Glutamatergic neuron (in vitro differentiated cells): ENCODE results near the gene MTAP. TPM values are rescaled to one million over a fixed set of nuclear protein-coding genes. Genes with fewer than 3 reads are reported as not detected.

Experiments
- DNase-seq: peaks from one replicate; pipeline ENCODE4 v3.0.0; 2022
- H3K27ac Mint-ChIP-seq: one replicate; pipeline ENCODE4 v1.8.0; 2020; ENCODE audit warnings: mild to moderate bottlenecking, mixed read lengths, inconsistent platforms; ENCODE audit not compliant: unreplicated experiment
- H3K27me3 Mint-ChIP-seq: one replicate; pipeline ENCODE4 v1.8.0; 2020; ENCODE audit warnings: mild to moderate bottlenecking, moderate library complexity, mixed read lengths, inconsistent platforms; ENCODE audit not compliant: unreplicated experiment
- H3K36me3 Mint-ChIP-seq: one replicate; pipeline ENCODE4 v1.8.0; 2020; ENCODE audit warnings: mild to moderate bottlenecking, mixed read lengths, inconsistent platforms; ENCODE audit not compliant: unreplicated experiment
- H3K4me1 Mint-ChIP-seq: one replicate; pipeline ENCODE4 v1.8.0; 2020; ENCODE audit warnings: mild to moderate bottlenecking, low read depth, mixed read lengths, inconsistent platforms; ENCODE audit not compliant: unreplicated experiment
- H3K4me3 Mint-ChIP-seq: one replicate; pipeline ENCODE4 v1.8.0; 2020; ENCODE audit warnings: mild to moderate bottlenecking, mixed read lengths, inconsistent platforms; ENCODE audit not compliant: unreplicated experiment
- H3K9me3 Mint-ChIP-seq: one replicate; pipeline ENCODE4 v1.8.0; 2020; ENCODE audit warnings: mild to moderate bottlenecking, moderate library complexity, mixed read lengths, inconsistent platforms; ENCODE audit not compliant: unreplicated experiment
- CTCF ChIP-seq: fragments of 200-600 bp; sonication (generic); IDR thresholded peaks from one replicate; pipeline ENCODE4 v1.5.0; 2021; ENCODE audit not compliant: partially characterized antibody, unreplicated experiment
- total RNA-seq: library from RNA; stranded (reverse); fragmentation: NEBNext Ultra II Directional; extraction: Animal tissue kit (Norgen Biotek cat#: 25700); gene quantifications from one replicate; pipeline ENCODE4 v1.2.1, GENCODE V29; 2021; ENCODE audit not compliant: unreplicated experiment

MTAP gene
- total RNA-seq, 1 donor from 2014 or later = 48.1 TPM

GRCh38 chr9:21931428-21931827 is 129.0 kb downstream of the MTAP start:
- Mint-ChIP-seq H3K27ac (no peak overlapping the region), H3K36me3 (no peaks in the 10 kb centered on the region), H3K27me3 (no peaks in the 10 kb centered on the region), H3K9me3 (no peaks in the 10 kb centered on the region), H3K4me1 (no peaks in the 10 kb centered on the region), H3K4me3 (no peak overlapping the region)
- no peak for DNase-seq
- no peak for TF ChIP-seq CTCF

DNA sequence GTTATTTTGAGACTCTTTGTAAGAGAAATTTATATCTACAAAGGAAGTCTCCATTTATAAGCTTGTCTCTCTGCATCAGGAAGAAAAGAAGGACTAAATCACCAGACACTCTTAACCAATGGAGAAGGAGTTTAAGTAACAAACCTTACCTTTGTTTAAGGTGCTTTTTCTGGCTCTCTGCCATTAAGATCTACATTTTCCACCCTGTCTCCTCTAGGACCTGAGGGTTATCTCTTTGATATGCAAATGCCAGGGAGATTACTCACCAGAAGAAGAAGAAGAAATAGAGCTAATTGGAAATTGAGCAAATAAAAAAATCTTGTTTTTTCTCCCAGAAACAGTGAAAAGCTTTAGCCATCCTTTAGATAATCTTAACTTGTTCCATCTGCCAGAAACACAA is 130.8 kb downstream of the MTAP start:
- DNase-seq = no peak
- no peak for TF ChIP-seq CTCF
- Mint-ChIP-seq H3K4me1 (no peaks in the 10 kb centered on the region), H3K27ac (no peak overlapping the region), H3K36me3 (no peaks in the 10 kb centered on the region), H3K4me3 (no peak overlapping the region), H3K9me3 (no peaks in the 10 kb centered on the region), H3K27me3 (no peaks in the 10 kb centered on the region)

DNA sequence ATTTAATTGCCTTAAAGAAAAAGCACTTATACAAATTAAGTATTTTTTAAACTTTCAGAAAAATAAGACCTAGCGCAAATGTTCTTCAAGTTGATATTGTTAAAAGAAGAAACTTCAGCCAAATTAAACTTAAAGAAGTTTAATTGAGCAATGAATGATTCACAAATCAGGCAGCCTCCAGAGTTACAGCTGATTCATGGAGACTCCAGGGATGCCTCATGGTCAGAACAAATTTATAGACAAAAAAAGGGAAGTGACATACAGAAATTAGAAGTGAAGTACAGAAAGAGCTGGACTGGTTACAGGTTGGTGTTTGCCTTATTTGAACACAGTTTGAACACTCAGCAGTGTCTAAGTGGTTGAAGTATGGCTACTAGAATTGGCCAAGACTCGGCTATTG is 131.4 kb downstream of the MTAP start:
- Mint-ChIP-seq H3K4me3 (no peak overlapping the region), H3K27me3 (no peaks in the 10 kb centered on the region), H3K27ac (no peak overlapping the region), H3K36me3 (no peaks in the 10 kb centered on the region), H3K4me1 (no peaks in the 10 kb centered on the region), H3K9me3 (no peaks in the 10 kb centered on the region)
- DNase-seq = no peak
- no peak for TF ChIP-seq CTCF

DNA sequence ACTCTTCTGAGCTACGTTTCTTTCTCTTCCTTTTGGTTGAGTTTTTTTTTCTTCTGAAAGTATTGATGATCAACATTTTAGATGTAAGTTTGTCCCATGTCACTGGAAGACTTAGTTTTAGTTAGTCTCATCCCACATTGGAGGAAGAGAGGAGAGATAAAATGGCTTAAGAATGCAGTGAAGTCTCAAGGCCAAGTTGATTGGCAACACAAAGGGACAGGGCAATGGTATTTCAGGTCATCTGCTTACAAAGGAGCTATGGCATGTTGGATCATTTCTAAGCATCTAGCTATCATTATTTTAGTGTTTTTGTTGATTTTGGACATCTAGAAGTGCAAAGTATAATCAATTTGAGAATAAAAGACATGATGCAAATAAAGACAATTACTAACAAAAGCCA is 133.2 kb downstream of the MTAP start:
- Mint-ChIP-seq H3K27ac (no peak overlapping the region), H3K9me3 (no peaks in the 10 kb centered on the region)

GRCh38 chr9:21936161-21936560 is 133.7 kb downstream of the MTAP start:
- Mint-ChIP-seq H3K9me3 (no peaks in the 10 kb centered on the region), H3K36me3 (no peaks in the 10 kb centered on the region), H3K4me3 (no peak overlapping the region), H3K27me3 (no peaks in the 10 kb centered on the region), H3K4me1 (no peaks in the 10 kb centered on the region), H3K27ac (no peak overlapping the region)
- no peak for DNase-seq
- TF ChIP-seq CTCF = no peak

More for the DNA sequence above, 133.2 kb downstream of the MTAP start:
- no peaks in the 10 kb centered on the region for H3K27me3 Mint-ChIP-seq
- no peak for DNase-seq
- H3K4me3 Mint-ChIP-seq = no peak overlapping the region
- H3K36me3 Mint-ChIP-seq = no peaks in the 10 kb centered on the region
- TF ChIP-seq CTCF = no peak
- H3K4me1 Mint-ChIP-seq = no peaks in the 10 kb centered on the region
